Measurements from ENCODE around the gene TRABD2B. TPM values are rescaled to one million over a fixed set of nuclear protein-coding genes. Genes with fewer than 3 reads are reported as not detected.

The TRABD2B gene
- total and polyA plus RNA-seq, 2 of the 4 experiments (the other 2 are of a cell fraction) = not detected

DNA sequence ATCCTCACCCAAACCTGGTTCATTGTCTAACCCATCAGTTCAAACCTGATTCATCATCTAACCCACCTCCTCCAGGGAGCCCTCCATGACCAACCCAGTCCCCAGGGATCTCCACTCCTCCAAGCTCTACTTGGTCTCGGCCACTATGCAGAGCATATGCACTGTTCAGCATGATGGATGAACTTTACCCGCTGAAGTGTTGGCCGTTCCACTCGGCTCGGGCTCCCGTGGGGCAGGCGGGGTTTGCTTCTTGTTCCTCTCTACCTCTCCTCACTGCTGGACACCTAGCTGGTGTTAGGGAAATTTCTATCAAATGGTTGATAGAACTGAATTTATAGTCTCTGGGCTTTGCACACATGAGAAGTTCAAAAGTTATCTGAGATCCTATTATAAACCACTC lies 111.0 kb downstream of the TRABD2B start:
- Histone ChIP-seq H3K27me3 (ENCODE audit: control insufficient read depth, insufficient read depth, low read length) (no peaks in the 10 kb centered on the region), H4K20me1 (ENCODE audit: insufficient read depth, low read length) (no peaks in the 10 kb centered on the region), H3K9me1 (ENCODE audit: insufficient read depth, low read length) (no peaks in the 10 kb centered on the region), H4K8ac (ENCODE audit: low read depth in 2 of 2, low read length in 2 of 2) (no peak overlapping the region), H3K9ac (ENCODE audit: low read depth, low read length) (no peak overlapping the region), H4K91ac (ENCODE audit: insufficient read depth, low read depth, low read length) (no peak overlapping the region), H3K79me1 (ENCODE audit: low read depth in 1 of 2, low read length in 2 of 2) (no peaks in the 10 kb centered on the region), H2AK5ac (ENCODE audit: low read depth, low read length) (no peak overlapping the region), H3K23ac (ENCODE audit: low read depth, low read length) (no peak overlapping the region), H3K56ac (ENCODE audit: extremely low read depth, insufficient read depth, low read length) (no peak overlapping the region), H4K5ac (ENCODE audit: low read depth, low read length) (no peak overlapping the region), H2BK120ac (ENCODE audit: low read depth, low read length) (no peak overlapping the region), H2BK20ac (ENCODE audit: low read depth, low read length) (no peak overlapping the region), H3K27ac (ENCODE audit: insufficient read depth, low read length) (no peak overlapping the region), H3K18ac (ENCODE audit: low read depth, low read length) (no peak overlapping the region), H3K14ac (replicated peaks; ENCODE audit: low read depth, low read length) (no peak overlapping the region), H3K4me3 (ENCODE audit: insufficient read depth, low read depth, low read length) (no peak overlapping the region), H3K4ac (ENCODE audit: low read depth, low read length) (no peak overlapping the region), H2BK5ac (ENCODE audit: low read depth, low read length, poor library complexity, severe bottlenecking) (no peak overlapping the region), H2AK9ac (replicated peaks; ENCODE audit: low read depth, low read length, poor library complexity) (no peak overlapping the region), H3K36me3 (ENCODE audit: control insufficient read depth, insufficient read depth, low read length) (no peaks in the 10 kb centered on the region), H3K4me1 (ENCODE audit: control insufficient read depth, insufficient read depth, low read length) (no peaks in the 10 kb centered on the region), H2AFZ (replicated peaks; ENCODE audit: low read length, poor library complexity) (no peak overlapping the region), H3K9me3 (ENCODE audit: control insufficient read depth, insufficient read depth, low read length) (no peaks in the 10 kb centered on the region), H3K4me2 (ENCODE audit: low read depth, low read length) (no peak overlapping the region), H2BK15ac (ENCODE audit: low read depth, low read length) (no peak overlapping the region)
- ChIA-PET POLR2A (ENCODE audit: unreplicated experiment) (no interaction called here), CTCF (no interaction called here)
- in situ Hi-C loops (cut with MboI; ENCODE audit: low sequenced_read_pairs) (no loop called here), intact Hi-C loops (cut with micrococcal nuclease) (no loop called here), dilution Hi-C loops (cut with HindIII; ENCODE audit: low sequenced_read_pairs, unreplicated experiment) (no loop called here)
- 17% methylated on average over 1 of the region's 7 CpGs; no CpG with 5 or more reads in 1 of the 2 experiments for WGBS, 2 experiments (ENCODE audit: extremely low coverage in 2 of 2, insufficient read length in 1 of 2)
- TF ChIP-seq CHD1 (IDR thresholded peaks at IDR 0.05; ENCODE audit: low read depth, low read length) = no peak
- no TSS peak for BruUV-seq (replicated peaks)
- ATAC-seq (ENCODE audit: low read depth) = no peak
- no peak for DNase-seq
